Measurements from ENCODE around the gene AAR2.

The AAR2 gene

DNA sequence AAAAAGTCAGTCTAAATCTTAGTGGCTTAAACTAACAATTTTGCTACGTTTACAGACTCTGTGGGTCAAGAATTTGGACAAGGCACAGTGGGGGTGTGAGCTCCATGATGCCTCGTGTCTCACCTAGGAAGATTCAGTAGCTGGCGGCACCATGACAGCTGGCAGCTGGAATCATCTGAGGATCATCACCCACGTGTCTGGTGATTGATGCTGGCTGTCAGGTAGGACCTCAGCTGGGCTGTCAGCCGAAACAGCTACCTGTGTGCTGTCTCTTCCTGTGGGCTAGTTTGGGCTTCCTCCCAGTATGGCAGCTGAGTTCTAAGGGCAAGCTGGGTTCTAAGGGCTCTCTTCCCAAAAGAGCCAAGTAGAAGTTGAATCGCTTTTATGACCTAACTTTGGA is 43.5 kb downstream of the AAR2 start:
- DNase-seq (ENCODE audit: low read depth): no peak

DNA sequence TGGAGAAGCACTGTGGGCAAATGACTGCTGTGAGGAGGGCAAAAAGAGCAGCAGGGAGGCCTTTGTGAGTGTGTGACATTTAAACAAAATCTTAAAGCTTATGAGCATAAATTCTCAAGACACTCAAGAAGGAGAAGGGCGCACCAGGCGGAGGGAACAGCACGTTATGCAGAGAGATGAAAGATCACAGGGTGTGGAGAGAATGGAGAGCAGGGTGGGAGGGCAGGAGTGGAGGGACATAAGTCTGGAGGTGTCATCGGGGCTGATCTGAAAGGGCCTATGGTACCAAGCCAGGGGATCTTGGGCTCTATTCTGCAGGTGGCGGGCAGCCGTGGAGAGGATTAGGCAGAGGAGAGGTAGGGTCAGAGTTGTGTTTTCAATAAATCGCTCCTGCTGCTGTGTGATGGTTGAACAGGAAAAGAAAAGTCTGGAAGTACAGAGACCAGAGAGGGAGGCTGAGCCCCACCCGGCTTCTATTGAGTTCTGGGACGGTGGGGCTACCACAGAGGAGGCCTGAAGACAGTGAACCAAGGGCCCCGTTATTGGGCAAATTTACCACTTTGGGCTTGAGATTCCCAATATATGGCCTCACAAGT is 45.6 kb downstream of the AAR2 start:
- no peak for DNase-seq (ENCODE audit: low read depth)

DNA sequence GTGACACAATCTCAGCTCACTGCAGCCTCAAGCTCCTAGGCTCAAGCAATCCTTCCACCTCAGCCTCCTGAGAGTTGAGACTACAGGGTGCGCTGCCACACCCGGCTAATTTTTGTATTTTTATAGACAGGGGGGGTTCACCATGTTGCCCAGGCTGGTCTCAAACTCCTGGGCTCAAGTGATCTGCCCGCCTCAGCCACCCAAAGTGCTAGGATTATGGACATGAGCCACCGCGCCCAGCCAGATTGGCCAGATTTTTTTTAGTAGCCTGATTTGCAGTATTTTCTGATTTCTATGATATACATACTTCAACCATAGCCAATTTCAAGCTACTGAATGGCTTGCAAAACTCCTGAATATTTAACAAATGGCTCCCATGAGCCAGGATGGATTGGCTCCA is 48.5 kb downstream of the AAR2 start:
- DNase-seq (ENCODE audit: low read depth): no peak

DNA sequence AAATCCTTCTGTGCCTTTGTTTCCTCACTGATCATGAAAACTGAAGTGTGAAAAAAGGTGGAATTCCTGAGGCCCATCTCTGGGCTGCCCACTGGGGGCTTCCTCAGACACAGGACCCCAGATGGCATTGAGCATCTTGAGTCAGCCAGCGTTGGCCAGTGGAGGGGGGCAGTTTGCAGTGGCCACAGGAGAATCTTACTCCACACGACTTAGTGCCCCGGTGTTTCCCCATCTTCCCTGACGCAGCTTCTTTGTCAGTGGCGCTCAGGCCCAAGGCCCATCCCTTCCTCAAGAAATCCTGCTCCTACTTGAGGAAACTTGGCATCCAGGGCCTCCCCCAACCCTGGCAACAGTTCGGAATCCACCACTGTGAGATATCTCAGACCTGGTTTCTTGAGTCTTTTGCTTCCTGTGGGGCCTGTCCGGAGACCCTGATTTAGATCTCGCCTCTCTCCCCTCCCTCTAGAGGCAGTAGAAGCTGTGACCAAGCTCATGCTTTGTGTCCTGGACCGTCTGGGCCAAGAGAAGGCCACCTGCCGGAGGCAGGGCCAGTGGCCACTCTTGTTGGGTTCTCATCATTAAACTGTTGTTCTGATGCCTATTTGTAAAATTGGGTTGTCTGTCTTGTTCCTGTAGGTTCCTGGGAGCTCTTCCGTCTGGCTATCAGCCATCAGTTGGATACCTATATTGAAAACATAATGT is 49.6 kb downstream of the AAR2 start:
- no peak for DNase-seq (ENCODE audit: low read depth)

DNA sequence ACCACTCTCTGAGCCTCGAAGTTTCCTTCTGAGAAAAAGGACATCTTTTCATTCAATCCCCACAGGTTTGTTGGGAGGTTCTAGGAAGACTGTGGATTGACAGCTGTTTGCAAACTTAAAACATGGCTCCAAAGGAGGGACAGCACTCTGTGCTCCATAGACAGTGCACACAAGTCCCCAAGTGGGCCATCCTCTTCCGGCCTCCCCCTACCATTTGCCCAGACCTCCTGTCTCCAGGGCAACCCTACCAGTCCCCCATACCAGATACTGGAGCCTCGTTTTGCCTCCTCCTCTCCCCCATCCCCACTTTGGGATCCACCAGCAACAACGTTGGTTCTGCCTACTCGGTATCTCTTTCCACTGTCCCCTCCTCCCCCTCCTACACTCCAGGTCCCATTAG is 61.4 kb downstream of the AAR2 start:
- DNase-seq (ENCODE audit: low read depth): no peak

DNA sequence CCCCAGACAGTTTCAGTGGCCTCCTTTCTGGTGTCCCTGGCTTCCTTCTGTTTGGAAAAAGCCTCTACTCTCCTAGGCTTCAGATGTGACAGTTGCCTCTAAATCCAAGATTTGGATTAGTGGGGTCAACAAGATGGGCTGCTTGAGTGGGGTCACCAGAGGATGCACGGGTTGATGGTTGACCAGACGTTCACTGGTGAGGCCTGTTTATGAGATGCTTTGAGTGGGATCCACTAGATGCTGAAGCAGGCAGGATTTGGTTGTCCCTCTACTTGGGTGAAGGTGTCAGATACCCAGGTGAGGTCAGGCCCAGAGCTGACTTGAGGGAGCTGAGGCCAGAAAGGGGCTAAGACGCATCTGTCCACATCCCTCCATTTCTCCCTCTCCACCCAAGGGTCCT is 61.8 kb downstream of the AAR2 start:
- DNase-seq (ENCODE audit: low read depth): no peak

DNA sequence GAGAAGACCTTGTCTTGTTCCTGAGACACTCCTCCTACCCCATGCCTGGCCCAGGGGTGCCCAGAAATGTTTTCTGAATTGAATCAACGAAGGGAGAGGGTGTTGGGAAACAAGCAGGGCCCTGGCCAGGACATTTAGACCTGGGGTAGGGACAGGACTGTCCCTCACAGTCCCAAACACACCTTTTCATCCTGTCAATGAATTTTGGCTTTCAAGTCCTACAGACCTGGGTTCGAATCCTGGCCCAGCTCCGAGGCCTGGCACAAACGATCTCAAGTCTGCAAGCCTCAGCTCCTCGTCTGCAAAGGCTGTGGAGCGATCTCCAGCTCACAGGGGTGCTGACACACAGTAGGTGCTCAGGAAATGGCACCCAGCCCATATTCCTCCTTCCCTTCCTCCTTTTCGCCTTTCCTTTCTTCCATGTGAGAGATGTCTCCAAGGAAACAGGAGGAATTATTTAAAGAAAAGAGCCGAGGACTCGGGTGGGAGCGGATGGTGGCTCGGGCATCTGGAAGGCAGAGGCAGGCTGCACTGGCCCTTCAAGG is 62.6 kb downstream of the AAR2 start:
- no peak for DNase-seq (ENCODE audit: low read depth)

DNA sequence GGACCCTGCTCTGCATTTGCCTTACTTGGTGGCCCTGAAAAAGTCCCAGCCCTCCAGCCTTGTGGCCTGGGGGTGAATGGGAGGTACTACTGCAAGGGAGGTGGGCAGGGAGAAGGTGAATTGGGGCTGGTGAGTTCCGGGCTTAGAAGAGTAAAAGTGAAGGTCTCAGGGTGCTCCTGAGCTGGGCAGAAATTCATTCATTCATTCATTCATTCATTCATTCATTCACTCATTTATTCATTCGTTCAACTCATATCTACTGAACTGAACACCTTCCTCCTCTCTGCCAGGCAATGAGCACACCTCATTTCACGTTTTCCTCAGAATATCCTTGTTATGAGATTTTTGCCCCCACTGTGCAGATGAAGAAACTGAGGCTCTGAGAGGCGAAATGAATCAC is 63.2 kb downstream of the AAR2 start:
- no peak for DNase-seq (ENCODE audit: low read depth)

DNA sequence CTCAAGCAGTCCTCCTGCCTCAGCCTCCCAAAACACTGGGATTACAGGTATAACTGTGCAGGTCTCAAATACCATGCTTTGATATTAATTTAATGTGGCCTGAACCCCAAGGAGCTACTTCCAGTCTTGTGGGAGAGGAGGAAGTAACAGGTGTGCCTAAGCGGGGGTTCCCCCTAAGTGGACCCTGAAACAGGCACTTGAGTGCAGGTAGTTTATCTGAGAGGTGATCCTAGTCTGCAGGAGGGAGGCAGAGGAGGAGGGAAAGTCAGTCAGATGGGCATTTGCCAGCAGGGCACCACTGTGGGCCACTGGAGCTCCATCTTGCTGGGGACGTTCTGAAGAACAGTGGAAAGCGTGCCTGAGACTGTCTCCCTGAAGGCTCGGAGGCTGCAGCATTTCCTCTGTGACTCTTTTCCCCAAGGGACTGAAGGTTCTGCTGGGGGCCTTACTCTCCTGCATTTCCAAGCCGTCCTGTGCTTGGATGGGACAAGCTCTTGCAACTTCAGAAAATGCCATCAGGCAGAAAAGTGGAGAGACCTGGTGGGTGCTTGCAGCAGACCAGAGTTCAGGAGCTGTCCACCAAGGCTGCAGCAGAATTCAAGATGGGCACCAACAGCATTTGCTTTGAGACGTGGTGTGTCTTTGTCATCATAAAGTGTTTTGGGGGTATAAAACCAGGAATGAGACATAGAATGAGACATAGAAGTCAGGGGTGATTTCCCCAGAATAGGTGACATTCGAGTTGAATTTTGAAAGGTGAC is 65.3 kb downstream of the AAR2 start:
- no peak for DNase-seq (ENCODE audit: low read depth)

DNA sequence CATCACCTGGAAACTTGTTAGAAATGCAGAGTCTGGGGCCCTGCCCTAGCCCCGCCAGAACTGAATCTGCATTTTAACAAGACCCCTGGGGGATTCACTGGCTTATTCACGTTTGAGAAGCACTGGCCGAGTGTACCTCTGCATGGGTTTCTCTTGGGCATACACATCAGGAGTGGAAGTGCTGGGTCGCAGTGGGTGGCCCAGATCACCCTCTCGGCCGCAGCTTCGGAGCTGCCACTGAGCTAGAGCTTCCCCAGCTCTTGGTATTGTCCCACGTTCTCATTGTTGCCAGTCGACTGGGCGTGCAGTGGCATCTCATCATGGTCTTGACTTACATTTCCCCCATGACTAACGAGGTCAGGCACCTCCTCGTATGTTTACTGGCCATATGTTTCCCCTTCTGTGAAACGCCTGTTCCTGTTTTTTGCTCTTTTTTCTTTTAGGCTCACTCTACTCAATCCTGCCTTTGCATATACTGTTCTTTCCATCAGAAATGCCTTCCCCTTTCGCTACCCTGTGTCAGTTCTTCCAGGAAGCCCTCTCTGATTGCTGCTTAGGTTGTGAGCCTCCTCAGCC is 66.8 kb downstream of the AAR2 start:
- DNase-seq (ENCODE audit: low read depth): no peak

DNA sequence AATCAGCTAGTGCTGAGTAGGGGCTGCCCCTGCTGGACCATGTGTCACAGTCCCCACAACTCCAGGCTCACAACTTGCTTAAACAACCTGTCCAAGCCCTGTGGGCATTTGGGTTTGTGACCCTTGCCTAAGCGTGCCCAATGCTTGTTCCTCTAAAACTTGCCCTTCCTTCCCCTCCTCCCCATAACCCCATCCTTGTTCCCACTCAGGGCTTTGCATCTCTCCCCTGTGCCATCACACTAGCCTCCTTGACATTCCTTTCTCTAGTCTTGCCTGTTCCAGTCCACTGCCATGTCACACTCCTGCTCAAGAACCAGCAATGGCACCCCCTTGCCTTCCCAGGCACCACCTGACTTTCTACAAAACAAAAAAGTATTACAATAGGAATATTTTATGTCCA is 67.6 kb downstream of the AAR2 start:
- no peak for DNase-seq (ENCODE audit: low read depth)

DNA sequence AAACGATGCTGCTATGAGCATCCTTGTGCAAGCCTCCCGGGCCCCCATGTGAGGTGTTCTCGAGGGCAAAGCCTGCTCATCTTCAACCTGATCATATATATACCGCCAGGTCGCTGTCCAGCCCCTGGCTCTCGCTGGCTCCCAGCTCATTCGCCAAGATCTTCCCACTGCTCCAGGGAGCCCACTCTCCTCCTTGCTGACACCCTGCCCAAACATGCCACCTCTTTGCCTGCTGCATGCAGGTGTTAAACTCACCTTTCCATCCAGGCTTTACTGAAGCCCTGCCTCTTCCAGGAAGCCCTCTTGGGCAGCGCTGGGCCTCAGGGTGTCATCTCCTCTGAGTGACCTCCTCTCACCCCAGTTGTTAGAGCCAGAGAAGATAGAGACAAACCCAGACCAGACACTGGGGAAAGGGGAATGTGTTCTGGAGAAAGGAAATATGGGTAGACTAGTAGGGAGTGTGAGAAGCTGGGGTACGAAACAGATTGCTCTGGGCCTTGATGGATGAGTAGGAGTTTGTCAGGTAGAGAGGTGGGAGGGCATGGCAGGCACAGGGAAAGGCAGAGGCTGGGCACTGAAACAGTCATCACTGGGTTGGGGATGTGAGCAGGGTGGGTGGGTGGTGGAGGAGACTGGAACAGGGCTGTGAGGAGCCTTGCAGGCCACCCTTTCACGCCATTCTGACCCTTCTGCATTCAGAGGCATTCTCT is 68.7 kb downstream of the AAR2 start:
- DNase-seq (ENCODE audit: low read depth): no peak

DNA sequence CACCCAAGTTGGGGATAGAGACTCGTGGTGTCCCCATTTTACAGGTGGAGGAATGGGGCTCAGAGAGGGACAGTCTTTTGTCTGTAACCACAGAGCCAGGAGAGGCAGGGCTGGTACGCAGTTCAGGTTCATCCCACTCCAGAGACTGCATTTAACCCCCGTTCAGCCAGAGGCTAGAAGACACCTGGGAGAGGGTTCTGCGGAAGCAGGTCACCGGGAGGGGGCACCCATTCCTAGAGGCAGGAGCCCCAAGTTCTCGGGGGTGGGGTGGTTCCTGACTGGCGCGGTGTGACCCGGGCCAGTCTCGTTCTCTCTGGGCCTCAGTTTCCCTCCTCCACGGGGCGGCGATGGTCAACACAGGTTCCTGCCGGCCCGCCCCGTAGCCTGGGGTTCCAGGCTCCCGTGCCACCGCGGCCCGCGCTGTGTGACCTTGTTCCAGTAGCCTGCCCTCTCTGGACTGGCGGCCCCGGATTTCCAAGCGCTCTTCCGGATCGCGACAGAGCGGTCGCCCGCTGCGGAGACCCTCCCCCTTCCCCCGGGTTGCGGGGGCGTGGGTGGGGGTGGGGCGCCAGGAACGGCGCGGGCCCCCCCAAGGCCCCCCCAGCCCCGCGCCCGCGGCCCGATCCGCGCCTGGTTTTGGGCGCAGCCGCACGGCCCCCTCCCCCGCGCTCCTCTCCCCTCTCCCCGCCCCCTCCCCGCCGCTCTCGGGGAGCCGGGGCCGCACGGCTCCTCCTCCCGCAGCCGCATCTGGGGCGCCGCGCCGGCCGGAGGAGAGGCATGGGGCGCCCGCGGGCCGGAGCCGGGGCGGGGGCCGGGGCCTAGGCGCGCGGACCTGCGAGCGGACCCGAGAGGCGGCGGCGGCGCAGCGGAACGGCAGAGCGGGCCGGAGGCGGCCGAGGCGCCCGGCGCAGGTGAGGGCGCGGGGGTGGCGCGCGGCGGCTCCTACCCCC is 69.6 kb downstream of the AAR2 start, which contains the start of gene DLGAP4:
Gene DLGAP4, plus strand, starts transcription at position 738 of the 950 bp plus-strand sequence. CDS start 125,379 bp downstream, outside the sequence.
- no peak for DNase-seq (ENCODE audit: low read depth)

Data from GM04503 (cell line).